Measurements from ENCODE around the gene GFRA1. TPM values are rescaled to one million over a fixed set of nuclear protein-coding genes. Genes with fewer than 3 reads are reported as not detected.
A peak's percentile ranks its signal among the peaks of the same experiment; 100 is the strongest.

Gene GFRA1
- total and polyA plus RNA-seq, 4 donors: 30.5 to 109 (median 55.1) TPM

DNA sequence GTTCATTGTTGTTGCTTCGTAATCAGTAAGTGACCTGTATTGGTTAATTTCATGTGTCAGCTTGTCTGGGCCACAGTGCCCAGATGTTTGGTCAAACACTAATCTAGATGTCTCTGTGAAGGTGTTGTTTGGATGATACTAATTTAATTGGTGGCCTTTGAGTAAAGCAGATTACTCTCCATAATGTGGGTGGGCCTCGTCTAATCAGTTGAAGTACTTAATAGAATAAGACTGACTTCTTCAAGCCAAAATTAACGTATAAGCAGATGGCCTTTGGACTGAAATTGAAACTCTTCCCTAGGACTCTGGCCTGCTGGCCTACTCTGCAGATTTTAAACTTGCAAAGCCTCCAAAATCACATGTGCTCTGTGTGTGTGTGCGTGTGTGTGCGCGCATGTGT is 245.7 kb downstream of the GFRA1 start:
- H3K4me3 ChIP-seq (ENCODE audit: low read depth, low read length): no peak overlapping the region
- no peaks in the 10 kb centered on the region for H3K36me3 ChIP-seq (ENCODE audit: control insufficient read depth, insufficient read depth, low read length)
- no peaks in the 10 kb centered on the region for H3K4me1 ChIP-seq (ENCODE audit: control insufficient read depth, insufficient read depth, low read length)
- DNase-seq (ENCODE audit: low read depth in 4 of 6, low spot score in 6 of 6): no peak
- H3K9me3 ChIP-seq (ENCODE audit: control insufficient read depth, insufficient read depth, low read length): no peaks in the 10 kb centered on the region
- no peaks in the 10 kb centered on the region for H3K27me3 ChIP-seq (ENCODE audit: control insufficient read depth, insufficient read depth, low read length)
- H3K27ac ChIP-seq (ENCODE audit: low read depth, low read length): no peak overlapping the region
- WGBS (ENCODE audit: insufficient coverage): 40% methylated on average over 1 of the region's 6 CpGs

GRCh38 chr10:116026725-116027124 is 246.3 kb downstream of the GFRA1 start:
- Histone ChIP-seq H3K27me3 (ENCODE audit: control insufficient read depth, insufficient read depth, low read length) (no peaks in the 10 kb centered on the region), H3K4me1 (ENCODE audit: control insufficient read depth, insufficient read depth, low read length) (no peaks in the 10 kb centered on the region), H3K4me3 (ENCODE audit: low read depth, low read length) (no peak overlapping the region), H3K36me3 (ENCODE audit: control insufficient read depth, insufficient read depth, low read length) (no peaks in the 10 kb centered on the region), H3K27ac (ENCODE audit: low read depth, low read length) (no peak overlapping the region), H3K9me3 (ENCODE audit: control insufficient read depth, insufficient read depth, low read length) (no peaks in the 10 kb centered on the region)
- DNase-seq (ENCODE audit: low read depth in 4 of 6, low spot score in 6 of 6): peak in 1 of 6 donors; percentile 85
- 71% methylated on average over 4 of the region's 6 CpGs for whole genome bisulfite sequencing (ENCODE audit: insufficient coverage)

- Histone ChIP-seq H3K9me3 (ENCODE audit: control insufficient read depth, insufficient read depth, low read length) (no peaks in the 10 kb centered on the region), H3K4me1 (ENCODE audit: control insufficient read depth, insufficient read depth, low read length) (no peaks in the 10 kb centered on the region), H3K27me3 (ENCODE audit: control insufficient read depth, insufficient read depth, low read length) (no peaks in the 10 kb centered on the region), H3K4me3 (ENCODE audit: low read depth, low read length) (no peak overlapping the region), H3K27ac (ENCODE audit: low read depth, low read length) (no peak overlapping the region), H3K36me3 (ENCODE audit: control insufficient read depth, insufficient read depth, low read length) (no peaks in the 10 kb centered on the region)
- no CpG with 5 or more reads among the region's 1 CpG for WGBS (ENCODE audit: insufficient coverage)
- DNase-seq (ENCODE audit: low read depth in 4 of 6, low spot score in 6 of 6): no peak
Observed at GRCh38 chr10:116026315-116026714, 246.7 kb downstream of the GFRA1 start.

- Histone ChIP-seq H3K9me3 (ENCODE audit: control insufficient read depth, insufficient read depth, low read length) (no peaks in the 10 kb centered on the region), H3K4me1 (ENCODE audit: control insufficient read depth, insufficient read depth, low read length) (no peaks in the 10 kb centered on the region), H3K27me3 (ENCODE audit: control insufficient read depth, insufficient read depth, low read length) (no peaks in the 10 kb centered on the region), H3K4me3 (ENCODE audit: low read depth, low read length) (no peak overlapping the region), H3K36me3 (ENCODE audit: control insufficient read depth, insufficient read depth, low read length) (no peaks in the 10 kb centered on the region), H3K27ac (ENCODE audit: low read depth, low read length) (no peak overlapping the region)
- WGBS (ENCODE audit: insufficient coverage): no CpG with 5 or more reads among the region's 3 CpGs
- DNase-seq (ENCODE audit: low read depth in 4 of 6, low spot score in 6 of 6): no peak
Observed at GRCh38 chr10:116024271-116024878, 248.6 kb downstream of the GFRA1 start.

DNA sequence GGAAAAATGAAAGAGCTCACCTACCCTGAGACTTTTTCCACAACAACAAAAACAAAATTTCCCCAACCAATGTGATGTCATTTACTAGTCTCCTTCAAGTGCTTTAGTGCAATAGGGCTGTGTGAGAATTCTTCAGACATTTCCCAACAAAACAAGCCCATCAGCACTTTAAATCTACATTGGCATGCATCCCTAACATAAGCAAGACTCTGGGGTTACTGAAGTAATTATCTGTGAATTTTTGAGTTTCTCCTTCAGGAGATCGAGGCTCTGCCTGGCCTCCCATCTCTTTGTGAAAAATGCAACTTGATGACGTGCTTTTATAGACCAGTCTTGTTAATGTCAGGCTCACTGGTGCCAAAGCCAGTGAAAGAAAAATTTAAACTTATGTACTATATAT is 255.6 kb downstream of the GFRA1 start:
- DNase-seq (ENCODE audit: low read depth in 4 of 6, low spot score in 6 of 6): no peak
- H3K4me1 ChIP-seq (ENCODE audit: control insufficient read depth, insufficient read depth, low read length): no peaks in the 10 kb centered on the region
- WGBS (ENCODE audit: insufficient coverage): no CpG with 5 or more reads among the region's 2 CpGs
- H3K4me3 ChIP-seq (ENCODE audit: low read depth, low read length): no peak overlapping the region
- H3K9me3 ChIP-seq (ENCODE audit: control insufficient read depth, insufficient read depth, low read length): no peaks in the 10 kb centered on the region
- no peaks in the 10 kb centered on the region for H3K27me3 ChIP-seq (ENCODE audit: control insufficient read depth, insufficient read depth, low read length)
- no peak overlapping the region for H3K27ac ChIP-seq (ENCODE audit: low read depth, low read length)
- H3K36me3 ChIP-seq (ENCODE audit: control insufficient read depth, insufficient read depth, low read length): no peaks in the 10 kb centered on the region

- Histone ChIP-seq H3K27ac (ENCODE audit: low read depth, low read length) (no peak overlapping the region), H3K4me3 (ENCODE audit: low read depth, low read length) (no peak overlapping the region), H3K36me3 (ENCODE audit: control insufficient read depth, insufficient read depth, low read length) (no peaks in the 10 kb centered on the region), H3K27me3 (ENCODE audit: control insufficient read depth, insufficient read depth, low read length) (no peaks in the 10 kb centered on the region), H3K4me1 (ENCODE audit: control insufficient read depth, insufficient read depth, low read length) (no peaks in the 10 kb centered on the region), H3K9me3 (ENCODE audit: control insufficient read depth, insufficient read depth, low read length) (no peaks in the 10 kb centered on the region)
- WGBS (ENCODE audit: insufficient coverage): 100% methylated on average over 1 of the region's 7 CpGs
- DNase-seq (ENCODE audit: low read depth in 4 of 6, low spot score in 6 of 6): no peak
Observed at GRCh38 chr10:116015583-116016333, 257.2 kb downstream of the GFRA1 start.

DNA sequence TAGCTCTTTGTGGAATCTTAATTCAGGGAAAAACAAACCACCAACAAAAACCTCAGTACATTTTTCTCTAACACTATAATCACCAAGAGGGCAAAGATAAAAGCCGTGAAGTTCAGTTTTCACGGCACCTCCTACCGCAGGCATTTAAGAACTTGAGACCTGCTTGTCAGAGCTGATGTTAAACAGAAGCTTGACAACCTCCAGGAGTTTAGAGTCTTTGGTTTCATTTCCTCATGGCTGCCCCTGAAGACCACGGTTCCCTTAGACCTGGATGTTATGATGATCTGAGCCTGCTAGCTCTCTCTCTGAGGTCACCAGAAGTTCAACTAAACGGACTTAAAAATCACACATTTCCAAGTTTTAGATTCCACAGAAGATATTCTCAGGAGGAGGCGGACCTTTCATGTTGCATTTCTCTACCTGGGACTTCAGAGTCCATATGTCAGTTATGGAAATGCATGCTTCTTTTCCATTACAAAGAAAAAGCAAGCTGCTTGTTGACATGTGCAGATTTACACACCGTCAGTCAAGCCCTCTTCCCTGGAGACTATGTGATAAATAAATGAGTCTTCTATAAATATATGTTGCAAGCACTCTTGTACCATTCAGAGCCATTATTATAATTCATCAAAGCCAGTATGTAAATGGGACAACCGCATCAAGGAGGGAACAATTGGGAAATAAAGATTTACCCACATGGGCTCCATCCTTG is 258.0 kb downstream of the GFRA1 start:
- H3K4me1 ChIP-seq (ENCODE audit: control insufficient read depth, insufficient read depth, low read length): no peaks in the 10 kb centered on the region
- no peaks in the 10 kb centered on the region for H3K36me3 ChIP-seq (ENCODE audit: control insufficient read depth, insufficient read depth, low read length)
- 78% methylated on average over 7 of the region's 8 CpGs for WGBS (ENCODE audit: insufficient coverage)
- DNase-seq (ENCODE audit: low read depth in 4 of 6, low spot score in 6 of 6): peak in 1 of 6 donors; percentile 14
- H3K27ac ChIP-seq (ENCODE audit: low read depth, low read length): no peak overlapping the region
- H3K4me3 ChIP-seq (ENCODE audit: low read depth, low read length): no peak overlapping the region
- H3K9me3 ChIP-seq (ENCODE audit: control insufficient read depth, insufficient read depth, low read length): no peaks in the 10 kb centered on the region
- no peaks in the 10 kb centered on the region for H3K27me3 ChIP-seq (ENCODE audit: control insufficient read depth, insufficient read depth, low read length)

DNA sequence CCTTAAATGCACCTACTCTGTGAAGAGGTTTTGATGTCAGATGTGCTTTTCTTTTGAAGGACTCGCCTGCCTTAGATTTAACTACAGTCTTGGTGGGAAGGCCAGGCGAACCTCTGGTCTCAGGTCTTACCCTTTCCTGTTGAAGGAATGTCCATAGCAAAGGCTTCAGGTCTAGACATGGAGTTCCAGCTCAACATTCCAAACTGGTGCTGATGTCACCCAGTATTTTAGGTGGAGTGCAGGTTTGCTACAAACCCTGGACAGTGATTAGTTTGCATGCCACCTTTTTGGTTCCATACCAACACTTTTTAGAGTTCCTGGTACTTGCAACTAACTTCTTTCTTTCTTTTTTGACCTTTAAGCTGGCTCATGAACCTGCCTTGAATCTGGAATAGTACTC is 258.7 kb downstream of the GFRA1 start:
- Histone ChIP-seq H3K4me3 (ENCODE audit: low read depth, low read length) (no peak overlapping the region), H3K36me3 (ENCODE audit: control insufficient read depth, insufficient read depth, low read length) (no peaks in the 10 kb centered on the region), H3K9me3 (ENCODE audit: control insufficient read depth, insufficient read depth, low read length) (no peaks in the 10 kb centered on the region), H3K4me1 (ENCODE audit: control insufficient read depth, insufficient read depth, low read length) (no peaks in the 10 kb centered on the region), H3K27ac (ENCODE audit: low read depth, low read length) (no peak overlapping the region), H3K27me3 (ENCODE audit: control insufficient read depth, insufficient read depth, low read length) (no peaks in the 10 kb centered on the region)
- 86% methylated on average over 1 of the region's 2 CpGs for WGBS (ENCODE audit: insufficient coverage)
- DNase-seq (ENCODE audit: low read depth in 4 of 6, low spot score in 6 of 6): no peak

- Histone ChIP-seq H3K36me3 (ENCODE audit: control insufficient read depth, insufficient read depth, low read length) (no peaks in the 10 kb centered on the region), H3K4me1 (ENCODE audit: control insufficient read depth, insufficient read depth, low read length) (no peaks in the 10 kb centered on the region), H3K27me3 (ENCODE audit: control insufficient read depth, insufficient read depth, low read length) (no peaks in the 10 kb centered on the region), H3K4me3 (ENCODE audit: low read depth, low read length) (no peak overlapping the region), H3K27ac (ENCODE audit: low read depth, low read length) (no peak overlapping the region), H3K9me3 (ENCODE audit: control insufficient read depth, insufficient read depth, low read length) (no peaks in the 10 kb centered on the region)
- DNase-seq (ENCODE audit: low read depth in 4 of 6, low spot score in 6 of 6): no peak
Observed at GRCh38 chr10:116011929-116012328, 261.1 kb downstream of the GFRA1 start.

Measured in spinal cord (tissue), 10 donors.